CD14-positive monocyte (primary cell): ENCODE results near the gene C2orf76. TPM values are rescaled to one million over a fixed set of nuclear protein-coding genes. Genes with fewer than 3 reads are reported as not detected.
A peak's percentile ranks its signal among the peaks of the same experiment; 100 is the strongest.

ENCODE experiments used
- DNase-seq, 3 donors: peaks; one replicate each; pipeline ENCODE4 v3.0.0-alpha.2; 2011 to 2022
- H2AFZ ChIP-seq: 2 replicates; pipeline ENCODE4 v1.6.0; 2012; ENCODE audit warnings: mild to moderate bottlenecking, low read depth, low read length, inconsistent platforms; ENCODE audit not compliant: insufficient read depth, poor library complexity, severe bottlenecking
- H3K27ac ChIP-seq, 2 donors: 1 replicate in 1 of 2; 2 replicates in 1 of 2; pipeline ENCODE4 v1.5.1; 2012 to 2013; ENCODE audit warnings: low read length in 2 of 2, control low read depth in 1 of 2, inconsistent platforms in 1 of 2, low read depth in 1 of 2, mild to moderate bottlenecking in 1 of 2
- H3K27me3 ChIP-seq, 2 donors: one replicate each; pipeline versions ENCODE4 v1.6.0 to v1.6.1; 2011 to 2013; ENCODE audit warnings: low read length in 2 of 2; ENCODE audit not compliant: control insufficient read depth in 2 of 2, insufficient read depth in 2 of 2
- H3K36me3 ChIP-seq, 2 donors: replicated peaks in 1 of 2; 1 replicate in 1 of 2; 2 replicates in 1 of 2; pipeline versions ENCODE4 v1.5.1 to v1.6.1; 2012 to 2013; ENCODE audit warnings: low read length in 2 of 2, control low read depth in 1 of 2, inconsistent platforms in 1 of 2, mild to moderate bottlenecking in 1 of 2; ENCODE audit not compliant: insufficient read depth in 2 of 2, control insufficient read depth in 1 of 2
- H3K4me1 ChIP-seq, 2 donors: 1 replicate in 1 of 2; 2 replicates in 1 of 2; pipeline versions ENCODE4 v1.5.1 to v1.6.1; 2012 to 2013; ENCODE audit warnings: low read length in 2 of 2, control low read depth in 1 of 2, inconsistent platforms in 1 of 2, mild to moderate bottlenecking in 1 of 2, moderate library complexity in 1 of 2; ENCODE audit not compliant: insufficient read depth in 2 of 2, control insufficient read depth in 1 of 2
- H3K4me2 ChIP-seq: replicated peaks from 2 replicates; pipeline ENCODE3; 2012; ENCODE audit warnings: low read length, moderate library complexity, mild to moderate bottlenecking; ENCODE audit not compliant: poor library complexity, severe bottlenecking; ENCODE audit errors: extremely low read depth
- H3K4me3 ChIP-seq, 3 experiments: fragments of 200-600 bp in 1 of 3; sonication (generic) in 1 of 3; replicated peaks in 1 of 3; 1 replicate in 2 of 3; 2 replicates in 1 of 3; pipeline ENCODE4 v1.5.1; 2011 to 2013; ENCODE audit warnings: low read length in 3 of 3, mild to moderate bottlenecking in 3 of 3, control low read depth in 2 of 3, low read depth in 2 of 3, inconsistent platforms in 1 of 3, moderate library complexity in 1 of 3
- H3K79me2 ChIP-seq: 2 replicates; pipeline ENCODE4 v1.6.0; 2012; ENCODE audit warnings: mild to moderate bottlenecking, control low read depth, inconsistent platforms, low read length, moderate library complexity; ENCODE audit not compliant: insufficient read depth
- H3K9ac ChIP-seq: 2 replicates; pipeline ENCODE4 v1.6.0; 2017; ENCODE audit warnings: low read length, mild to moderate bottlenecking; ENCODE audit not compliant: insufficient read depth, poor library complexity, severe bottlenecking
- H3K9me3 ChIP-seq, 2 donors: replicated peaks in 1 of 2; 1 replicate in 1 of 2; 2 replicates in 1 of 2; pipeline versions ENCODE4 v1.5.1 to v1.6.1; 2012 to 2013; ENCODE audit warnings: low read length in 2 of 2, control low read depth in 1 of 2; ENCODE audit not compliant: control insufficient read depth in 1 of 2, insufficient read depth in 1 of 2
- H4K20me1 ChIP-seq: 2 replicates; pipeline ENCODE4 v1.6.0; 2012; ENCODE audit warnings: mild to moderate bottlenecking, low read length, control low read depth, moderate library complexity; ENCODE audit not compliant: insufficient read depth
- H3K27ac Mint-ChIP-seq, 7 donors: one replicate each; pipeline ENCODE4 v1.8.0; 2020; ENCODE audit warnings: mild to moderate bottlenecking in 7 of 7, mixed read lengths in 7 of 7, moderate library complexity in 6 of 7, inconsistent platforms in 2 of 7
- H3K27me3 Mint-ChIP-seq, 3 donors: one replicate each; pipeline ENCODE4 v1.8.0; 2021 to 2022; ENCODE audit warnings: low read depth in 3 of 3, mild to moderate bottlenecking in 3 of 3, mixed read lengths in 3 of 3, moderate library complexity in 3 of 3, inconsistent platforms in 1 of 3
- H3K36me3 Mint-ChIP-seq, 2 donors: one replicate each; pipeline ENCODE4 v1.8.0; 2020; ENCODE audit warnings: mixed read lengths in 2 of 2, inconsistent platforms in 1 of 2, mild to moderate bottlenecking in 1 of 2
- H3K4me1 Mint-ChIP-seq: one replicate; pipeline ENCODE4 v1.8.0; 2020; ENCODE audit warnings: mild to moderate bottlenecking, mixed read lengths
- H3K4me3 Mint-ChIP-seq, 2 donors: one replicate each; pipeline ENCODE4 v1.8.0; 2020; ENCODE audit warnings: mild to moderate bottlenecking in 2 of 2, mixed read lengths in 2 of 2, moderate library complexity in 1 of 2
- H3K9me3 Mint-ChIP-seq, 7 donors: one replicate each; pipeline ENCODE4 v1.8.0; 2020 to 2022; ENCODE audit warnings: mixed read lengths in 7 of 7, mild to moderate bottlenecking in 6 of 7, moderate library complexity in 6 of 7, inconsistent platforms in 2 of 7
- CTCF ChIP-seq: fragments of 200-600 bp; IDR thresholded peaks from one replicate; pipeline ENCODE4 v1.8.0; 2022; ENCODE audit warnings: antibody characterized with exemption, mild to moderate bottlenecking
- whole genome bisulfite sequencing: methylation state at CpG from one replicate; pipeline ENCODE4 v1.1.5; 2013; ENCODE audit warnings: missing lambda C conversion rate; ENCODE audit not compliant: insufficient coverage; 5-methylcytosine and 5-hydroxymethylcytosine counted together
- intact Hi-C, 2 donors: fragments of 100-400 bp; cut with micrococcal nuclease; formaldehyde crosslinking; loops; one replicate each; pipeline versions ENCODE4 v1.15.0 to v1.15.1; 2023
- polyA plus RNA-seq, 3 donors: library from polyadenylated mRNA; depleted of rRNA in 1 of 3; unstranded in 2 of 3; stranded (reverse) in 1 of 3; fragments of 300-500 nt in 2 of 3; fragments of >200 nt in 1 of 3; fragmentation: Illumina TruSeq in 2 of 3; gene quantifications; 1 replicate in 2 of 3; 2 replicates in 1 of 3; pipeline ENCODE4 v1.2.3, GENCODE V29; 2012 to 2021

The C2orf76 gene
- polyA plus RNA-seq, 3 donors = 9.7 to 32.5 (median 31.0) TPM

- Histone ChIP-seq H3K4me1 (peaks cover 0 to under 1% of the 10 kb centered on the region in 2 donors), H3K9me3 (peaks cover 0 to 3% of the 10 kb centered on the region in 2 donors), H3K9ac (no peak overlapping the region), H3K79me2 (no peaks in the 10 kb centered on the region), H3K4me2 (no peak overlapping the region), H3K4me3 (no peak overlapping the region), H4K20me1 (no peaks in the 10 kb centered on the region), H2AFZ (no peak overlapping the region), H3K36me3 (no peaks in the 10 kb centered on the region), H3K27me3 (peaks cover 0 to 3% of the 10 kb centered on the region in 2 donors), H3K27ac (no peak overlapping the region)
- Mint-ChIP-seq H3K27me3 (peaks cover 4 to 7% (median 4%) of the 10 kb centered on the region in 3 donors), H3K36me3 (no peaks in the 10 kb centered on the region), H3K27ac (no peak overlapping the region), H3K9me3 (peaks cover 0 to 5% (median 2%) of the 10 kb centered on the region in 7 donors), H3K4me1 (peaks cover 2% of the 10 kb centered on the region), H3K4me3 (no peak overlapping the region)
- intact Hi-C loops = no loop called here
- TF ChIP-seq CTCF = no peak
- WGBS = 95% methylated on average over 4 of the region's 5 CpGs
- no peak for DNase-seq
These were observed 41.6 kb upstream of the C2orf76 start for GRCh38 chr2:119408221-119408619.

- Mint-ChIP-seq H3K27ac (no peak overlapping the region), H3K9me3 (peaks cover 0 to 5% (median 2%) of the 10 kb centered on the region in 7 donors), H3K36me3 (no peaks in the 10 kb centered on the region), H3K4me1 (peaks cover 6% of the 10 kb centered on the region), H3K27me3 (peaks cover 4 to 9% (median 5%) of the 10 kb centered on the region in 3 donors), H3K4me3 (no peak overlapping the region)
- Histone ChIP-seq H3K9ac (no peak overlapping the region), H3K36me3 (no peaks in the 10 kb centered on the region), H3K79me2 (no peaks in the 10 kb centered on the region), H3K4me2 (no peak overlapping the region), H3K4me3 (no peak overlapping the region), H3K27me3 (peaks cover 0 to 3% of the 10 kb centered on the region in 2 donors), H3K9me3 (peaks cover 0 to 3% of the 10 kb centered on the region in 2 donors), H2AFZ (no peak overlapping the region), H3K27ac (no peak overlapping the region), H4K20me1 (no peaks in the 10 kb centered on the region), H3K4me1 (peaks cover 0 to 6% of the 10 kb centered on the region in 2 donors)
- intact Hi-C loops = no loop called here
- DNase-seq = peak; percentile 13 to 42 (median 37)
- whole genome bisulfite sequencing = 100% methylated on average over 4 of the region's 7 CpGs
- peak; percentile 81 for TF ChIP-seq CTCF
These were observed 41.0 kb upstream of the C2orf76 start for GRCh38 chr2:119407430-119408220.
